Psoas muscle (tissue), 8 donors: ENCODE results near the gene REX1BD. TPM values are rescaled to one million over a fixed set of nuclear protein-coding genes. Genes with fewer than 3 reads are reported as not detected.
A peak's percentile ranks its signal among the peaks of the same experiment; 100 is the strongest.

Experiments used
- ATAC-seq, 4 donors: fragments of 200-7000 bp; cut with Tn5 transposase; one replicate each; pipeline ENCODE4 v1.9.1; 2020; ENCODE audit warnings: moderate library complexity in 3 of 4, mild to moderate bottlenecking in 2 of 4
- DNase-seq, 2 donors: peaks; one replicate each; pipeline ENCODE4 v3.0.0-alpha.2; 2020
- H3K27ac ChIP-seq: fragments of 200-600 bp; one replicate; pipeline ENCODE4 v1.8.0; 2022
- H3K27me3 ChIP-seq, 3 donors: fragments of 200-600 bp in 1 of 3; one replicate each; pipeline versions ENCODE4 v1.6.1 to v1.8.0; 2013 to 2022; ENCODE audit warnings: low read length in 2 of 3, mild to moderate bottlenecking in 2 of 3, moderate library complexity in 1 of 3; ENCODE audit not compliant: insufficient read depth in 3 of 3
- H3K36me3 ChIP-seq, 2 donors: fragments of 200-600 bp in 1 of 2; one replicate each; pipeline versions ENCODE4 v1.6.1 to v1.8.0; 2013 to 2022; ENCODE audit warnings: low read depth in 1 of 2, mild to moderate bottlenecking in 1 of 2, moderate library complexity in 1 of 2; ENCODE audit not compliant: insufficient read depth in 1 of 2
- H3K4me1 ChIP-seq: fragments of 200-600 bp; one replicate; pipeline ENCODE4 v1.8.0; 2022
- H3K4me3 ChIP-seq: fragments of 200-600 bp; one replicate; pipeline ENCODE4 v1.8.0; 2022; ENCODE audit warnings: mild to moderate bottlenecking
- H3K9me3 ChIP-seq: fragments of 200-600 bp; one replicate; pipeline ENCODE4 v1.8.0; 2022
- CTCF ChIP-seq: fragments of 200-600 bp; IDR thresholded peaks from one replicate; pipeline ENCODE4 v1.8.0; 2022; ENCODE audit warnings: antibody characterized with exemption
- WGBS, 3 donors: extraction: QIAGEN DNeasy Blood & Tissue Kit; methylation state at CpG; one replicate each; pipeline versions ENCODE4 v1.1.6 to v1.1.7; 2013; 5-methylcytosine and 5-hydroxymethylcytosine counted together
- intact Hi-C, 2 donors: fragments of 100-400 bp; cut with DNase I; formaldehyde crosslinking; loops; one replicate each; pipeline versions ENCODE4 v1.11.0 to v1.14.2; 2022
- polyA plus RNA-seq, 3 donors: library from polyadenylated mRNA; stranded (reverse); fragments of 200-250 nt; gene quantifications; one replicate each; pipeline ENCODE4 v1.2.3, GENCODE V29; 2013
- total RNA-seq, 4 donors: library from RNA; stranded (reverse); fragmentation: NEBNext Ultra II Directional in 2 of 4; extraction: Animal tissue kit (Norgen Biotek cat#: 25700) in 2 of 4; gene quantifications; one replicate each; pipeline versions ENCODE4 v1.2.1 to v1.2.4, GENCODE V29; 2021 to 2023
- donor health status: healthy with polysubstance abuse.
- donor health status: DM: no; HTN: no; CAD: no; lungs with moderate emphysema.
- donor health status: Bipolar disorder and iron deficiency.
- donor health status: healthy.
- donor health status: DM: yes; HTN: yes; CAD: no.
- donor health status: DM: no; HTN: no; CAD: no.
- donor health status: DM: no; HTN: no; CAD: no.
- donor health status: DM: yes; HTN: yes; CAD: no.

Gene REX1BD
- total and polyA plus RNA-seq, 7 donors, result 52.1 to 105 (median 85.0) TPM

DNA sequence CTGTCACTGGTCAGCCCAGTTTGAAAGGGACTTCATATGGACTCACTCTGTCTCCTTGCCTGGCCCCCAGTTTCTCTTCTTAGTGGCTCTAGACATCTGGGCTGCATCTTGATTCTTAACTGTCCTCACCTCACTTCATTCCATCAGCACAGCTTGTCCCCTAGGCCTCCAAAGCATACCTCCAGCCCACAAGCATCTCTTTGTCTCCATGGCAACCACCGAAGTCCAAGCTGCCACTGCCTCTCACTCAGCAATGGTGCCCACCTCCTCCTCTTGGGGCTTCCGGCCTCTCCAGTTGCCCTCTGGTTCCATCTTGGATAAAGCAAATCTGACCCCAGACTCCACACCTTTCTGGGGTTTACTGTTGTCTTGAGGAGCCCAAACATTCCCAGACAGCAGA is 38.3 kb downstream of the REX1BD start:
- Histone ChIP-seq H3K36me3 (no peaks in the 10 kb centered on the region), H3K27me3 (no peaks in the 10 kb centered on the region), H3K4me1 (no peaks in the 10 kb centered on the region), H3K27ac (no peak overlapping the region), H3K9me3 (no peaks in the 10 kb centered on the region), H3K4me3 (no peak overlapping the region)
- ATAC-seq (no peak), DNase-seq (no peak)
- intact Hi-C loops, result no loop called here
- TF ChIP-seq CTCF, result no peak
- 67 to 76% (median 72%) methylated on average over 2 of the region's 2 CpGs for WGBS, 3 donors

- no peaks in the 10 kb centered on the region for H3K36me3 ChIP-seq
- no peaks in the 10 kb centered on the region for H3K4me1 ChIP-seq
- no peak overlapping the region for H3K4me3 ChIP-seq
- DNase-seq (peak; percentile 59 to 88), ATAC-seq (peak in 3 of 4 donors; percentile 76 to 86 (median 85))
- H3K27ac ChIP-seq, result no peak overlapping the region
- intact Hi-C loops, result no loop called here
- no peak for TF ChIP-seq CTCF
- no peaks in the 10 kb centered on the region for H3K9me3 ChIP-seq
- no peaks in the 10 kb centered on the region for H3K27me3 ChIP-seq
- WGBS, 3 donors, result 46 to 63% (median 59%) methylated on average over 15 of the region's 15 CpGs
Measured at GRCh38 chr19:18629166-18630088, 40.8 kb downstream of the REX1BD start.

- Histone ChIP-seq H3K27ac (no peak overlapping the region), H3K9me3 (no peaks in the 10 kb centered on the region), H3K4me3 (no peak overlapping the region), H3K36me3 (no peaks in the 10 kb centered on the region), H3K4me1 (peaks cover 9% of the 10 kb centered on the region), H3K27me3 (no peaks in the 10 kb centered on the region)
- TF ChIP-seq CTCF, result no peak
- ATAC-seq (no peak), DNase-seq (no peak)
- whole genome bisulfite sequencing, 3 donors, result 42 to 50% (median 48%) methylated on average over 7 to 8 of the region's 8 CpGs
- intact Hi-C loops, result no loop called here
Measured at GRCh38 chr19:18633321-18633720, 44.7 kb downstream of the REX1BD start.

DNA sequence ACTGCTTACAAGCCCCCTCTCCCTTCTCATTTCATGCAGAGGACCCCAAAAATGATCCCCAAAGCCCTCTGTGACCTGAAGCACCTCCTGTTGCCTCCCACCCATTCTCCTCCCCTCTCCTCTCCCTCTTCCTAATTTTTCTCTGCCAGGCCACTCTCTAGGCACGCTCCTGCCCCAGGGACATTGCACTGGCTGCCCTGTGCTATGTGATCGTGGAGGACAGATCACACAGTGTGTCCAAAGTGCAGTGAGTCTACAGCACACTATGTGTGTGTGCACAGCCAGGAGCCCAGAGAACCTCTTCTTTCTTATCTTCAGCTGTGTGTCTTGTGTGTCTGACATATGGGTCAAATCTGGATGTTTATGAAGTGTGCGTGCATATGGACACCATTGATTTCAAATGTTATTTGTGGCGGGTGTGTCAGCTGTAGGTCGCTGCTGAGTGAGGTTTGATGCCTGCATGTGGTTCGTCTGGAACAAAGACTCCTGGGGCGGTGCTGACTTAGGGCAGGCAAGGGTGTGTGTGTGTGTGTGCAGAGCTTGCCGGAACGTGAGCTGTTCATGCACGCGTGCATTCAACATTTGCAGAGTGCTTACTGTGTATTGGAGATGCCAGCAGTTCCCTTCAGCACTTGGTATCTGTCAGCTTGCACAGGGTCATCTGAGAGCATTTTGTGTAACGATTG is 46.2 kb downstream of the REX1BD start:
- intact Hi-C loops, result no loop called here
- ATAC-seq, result no peak
- no peak for TF ChIP-seq CTCF

More for the DNA sequence above, 46.2 kb downstream of the REX1BD start:
- H3K4me3 ChIP-seq, result no peak overlapping the region
- H3K27me3 ChIP-seq, result no peaks in the 10 kb centered on the region
- DNase-seq, result no peak
- H3K27ac ChIP-seq, result no peak overlapping the region
- WGBS, 3 donors, result 59 to 66% (median 63%) methylated on average over 12 of the region's 12 CpGs
- no peaks in the 10 kb centered on the region for H3K36me3 ChIP-seq
- no peaks in the 10 kb centered on the region for H3K9me3 ChIP-seq
- peaks cover 9% of the 10 kb centered on the region for H3K4me1 ChIP-seq
